Breast epithelium (tissue), 4 donors: ENCODE results near the gene CNTN1. TPM values are rescaled to one million over a fixed set of nuclear protein-coding genes. Genes with fewer than 3 reads are reported as not detected.

Experiments used
- DNase-seq, 2 donors: peaks; one replicate each; pipeline ENCODE4 v3.0.0-alpha.2; 2019; ENCODE audit warnings: low spot score in 2 of 2
- H3K27ac ChIP-seq, 2 donors: fragments of 200-600 bp; sonication (generic) in 1 of 2; one replicate each; pipeline ENCODE4 v1.5.1; 2016 to 2019; ENCODE audit warnings: mild to moderate bottlenecking in 1 of 2
- H3K27me3 ChIP-seq, 2 donors: fragments of 200-600 bp; sonication (generic) in 1 of 2; one replicate each; pipeline versions ENCODE4 v1.5.1 to v1.6.0; 2017 to 2019; ENCODE audit warnings: control low read depth in 1 of 2, mild to moderate bottlenecking in 1 of 2
- H3K36me3 ChIP-seq: fragments of 200-600 bp; one replicate; pipeline ENCODE4 v1.5.1; 2019
- H3K4me1 ChIP-seq, 2 donors: fragments of 200-600 bp; sonication (generic); one replicate each; pipeline ENCODE4 v1.5.1; 2016 to 2019; ENCODE audit warnings: control low read depth in 1 of 2
- H3K4me3 ChIP-seq, 3 donors: fragments of 200-600 bp; sonication (generic); 1 replicate in 2 of 3; 2 replicates in 1 of 3; pipeline ENCODE4 v1.5.1; 2016 to 2019; ENCODE audit warnings: mild to moderate bottlenecking in 3 of 3, moderate library complexity in 2 of 3
- H3K9me3 ChIP-seq, 2 donors: fragments of 200-600 bp; sonication (generic) in 1 of 2; one replicate each; pipeline ENCODE4 v1.5.1; 2016 to 2019; ENCODE audit warnings: control low read depth in 1 of 2
- CTCF ChIP-seq, 3 donors: fragments of 450-650 bp; IDR thresholded peaks; one replicate each; pipeline ENCODE4 v1.5.1; 2016 to 2017; ENCODE audit warnings: antibody characterized with exemption in 3 of 3, mild to moderate bottlenecking in 3 of 3, moderate library complexity in 3 of 3
- POLR2A ChIP-seq: fragments of 450-650 bp; IDR thresholded peaks from one replicate; pipeline ENCODE4 v1.6.1; 2016; ENCODE audit warnings: antibody characterized with exemption, mild to moderate bottlenecking, moderate library complexity
- POLR2AphosphoS5 ChIP-seq, 3 donors: sonication (generic); formaldehyde crosslinking; IDR thresholded peaks; one replicate each; pipeline ENCODE4 v1.6.1; 2017; ENCODE audit warnings: antibody characterized with exemption in 3 of 3
- intact Hi-C: fragments of 100-400 bp; cut with DNase I; formaldehyde crosslinking; loops from one replicate; pipeline ENCODE4 v1.15.1; 2023; ENCODE audit warnings: low total_unique reads
- total RNA-seq, 3 donors: library from RNA; depleted of rRNA; stranded (reverse); fragments of >200 nt; gene quantifications; one replicate each; pipeline ENCODE4 v1.1.0, GENCODE V29; 2016

CNTN1 gene
- total RNA-seq, 3 donors from 2014 or later, result 1.1 to 16.4 (median 7.2) TPM

- H3K36me3 ChIP-seq, result no peaks in the 10 kb centered on the region
- H3K4me1 ChIP-seq, result no peaks in the 10 kb centered on the region
- H3K9me3 ChIP-seq, result no peaks in the 10 kb centered on the region
- no peaks in the 10 kb centered on the region for H3K27me3 ChIP-seq
- DNase-seq, result no peak
- TF ChIP-seq POLR2A (no peak), POLR2AphosphoS5 (IDR thresholded peaks at IDR 0.05) (no peak), CTCF (IDR thresholded peaks at IDR 0.05) (no peak)
- intact Hi-C loops, result no loop called here
- no peak overlapping the region for H3K4me3 ChIP-seq
- no peak overlapping the region for H3K27ac ChIP-seq
Observed at GRCh38 chr12:40945772-40946171, 253.5 kb downstream of the CNTN1 start.

- H3K36me3 ChIP-seq, result no peaks in the 10 kb centered on the region
- intact Hi-C loops, result no loop called here
- H3K27ac ChIP-seq, result no peak overlapping the region
- no peak overlapping the region for H3K4me3 ChIP-seq
- H3K9me3 ChIP-seq, result no peaks in the 10 kb centered on the region
- no peaks in the 10 kb centered on the region for H3K27me3 ChIP-seq
- DNase-seq, result no peak
- TF ChIP-seq CTCF (IDR thresholded peaks at IDR 0.05) (peak in 2 of 3 donors; percentile 62 to 78), POLR2AphosphoS5 (IDR thresholded peaks at IDR 0.05) (no peak)
- H3K4me1 ChIP-seq, result no peaks in the 10 kb centered on the region
Observed at GRCh38 chr12:40946612-40947194, 254.5 kb downstream of the CNTN1 start.

- intact Hi-C loops, result no loop called here
- no peak overlapping the region for H3K4me3 ChIP-seq
- H3K27me3 ChIP-seq, result no peaks in the 10 kb centered on the region
- no peaks in the 10 kb centered on the region for H3K36me3 ChIP-seq
- TF ChIP-seq POLR2AphosphoS5 (IDR thresholded peaks at IDR 0.05), result no peak
- no peak for TF ChIP-seq POLR2A
- TF ChIP-seq CTCF (IDR thresholded peaks at IDR 0.05), result no peak
- DNase-seq, result no peak
- no peaks in the 10 kb centered on the region for H3K9me3 ChIP-seq
- no peak overlapping the region for H3K27ac ChIP-seq
- no peaks in the 10 kb centered on the region for H3K4me1 ChIP-seq
Observed at GRCh38 chr12:40947797-40948196, 255.6 kb downstream of the CNTN1 start.

- TF ChIP-seq POLR2A (no peak), POLR2AphosphoS5 (IDR thresholded peaks at IDR 0.05) (no peak), CTCF (IDR thresholded peaks at IDR 0.05) (no peak)
- H3K4me3 ChIP-seq, result no peak overlapping the region
- no peaks in the 10 kb centered on the region for H3K27me3 ChIP-seq
- H3K9me3 ChIP-seq, result no peaks in the 10 kb centered on the region
- H3K27ac ChIP-seq, result no peak overlapping the region
- intact Hi-C loops, result no loop called here
- no peaks in the 10 kb centered on the region for H3K36me3 ChIP-seq
- no peak for DNase-seq
- H3K4me1 ChIP-seq, result no peaks in the 10 kb centered on the region
Observed at GRCh38 chr12:40953076-40953475, 260.8 kb downstream of the CNTN1 start.

- no peaks in the 10 kb centered on the region for H3K36me3 ChIP-seq
- no peak for DNase-seq
- H3K4me1 ChIP-seq, result no peaks in the 10 kb centered on the region
- no peaks in the 10 kb centered on the region for H3K27me3 ChIP-seq
- no peak overlapping the region for H3K4me3 ChIP-seq
- TF ChIP-seq POLR2A (no peak), CTCF (IDR thresholded peaks at IDR 0.05) (no peak), POLR2AphosphoS5 (IDR thresholded peaks at IDR 0.05) (no peak)
- H3K27ac ChIP-seq, result no peak overlapping the region
- intact Hi-C loops, result no loop called here
- H3K9me3 ChIP-seq, result no peaks in the 10 kb centered on the region
Observed at GRCh38 chr12:40957417-40957816, 265.2 kb downstream of the CNTN1 start.
